Measurements from ENCODE around the gene BIN1. TPM values are rescaled to one million over a fixed set of nuclear protein-coding genes. Genes with fewer than 3 reads are reported as not detected.

The BIN1 gene
- total RNA-seq, 1 donor from 2014 or later, result 50.2 TPM

- no peak overlapping the region for H3K4me3 ChIP-seq (ENCODE audit: insufficient read depth, low read depth, low read length)
- no peaks in the 10 kb centered on the region for H3K4me1 Mint-ChIP-seq (ENCODE audit: low read depth, unreplicated experiment)
- H3K79me2 ChIP-seq (ENCODE audit: insufficient read depth, low read length), result no peaks in the 10 kb centered on the region
- no peak overlapping the region for H3K27ac Mint-ChIP-seq (ENCODE audit: unreplicated experiment)
- no peaks in the 10 kb centered on the region for H4K20me1 ChIP-seq (ENCODE audit: insufficient read depth, low read length)
- H3K36me3 Mint-ChIP-seq (ENCODE audit: low read depth, unreplicated experiment), result peaks cover 8% of the 10 kb centered on the region
- H3K9me3 Mint-ChIP-seq (ENCODE audit: unreplicated experiment), result no peaks in the 10 kb centered on the region
- H3K36me3 ChIP-seq (ENCODE audit: insufficient read depth, low read length), result no peaks in the 10 kb centered on the region
- no peak overlapping the region for H3K27ac ChIP-seq (ENCODE audit: low read depth, low read length)
- no peaks in the 10 kb centered on the region for H3K27me3 Mint-ChIP-seq (ENCODE audit: low read depth, unreplicated experiment)
- H3K27me3 ChIP-seq (ENCODE audit: insufficient read depth, low read length), result no peaks in the 10 kb centered on the region
- no peaks in the 10 kb centered on the region for H3K4me1 ChIP-seq (ENCODE audit: insufficient read depth, low read length)
- TF ChIP-seq CTCF (IDR thresholded peaks at IDR 0.05; ENCODE audit: insufficient read depth, low read depth, low read length) (no peak), EZH2 (IDR thresholded peaks at IDR 0.05; ENCODE audit: insufficient read depth, low read length) (no peak)
- FAIRE-seq (no peak), DNase-seq (ENCODE audit: low read depth) (no peak)
- H3K4me2 ChIP-seq (ENCODE audit: low read length), result no peak overlapping the region
- H3K9me3 ChIP-seq (ENCODE audit: insufficient read depth, low read depth, low read length), result no peaks in the 10 kb centered on the region
- no peak overlapping the region for H2AFZ ChIP-seq (ENCODE audit: low read depth, low read length)
- H3K9ac ChIP-seq (ENCODE audit: low read length), result no peak overlapping the region
- H3K4me3 Mint-ChIP-seq (ENCODE audit: unreplicated experiment), result no peak overlapping the region
Observed at GRCh38 chr2:127051116-127052056, 55.6 kb downstream of the BIN1 start.

- Histone ChIP-seq H3K4me2 (ENCODE audit: low read length) (no peak overlapping the region), H3K79me2 (ENCODE audit: insufficient read depth, low read length) (no peaks in the 10 kb centered on the region), H3K9me3 (ENCODE audit: insufficient read depth, low read depth, low read length) (no peaks in the 10 kb centered on the region), H3K4me1 (ENCODE audit: insufficient read depth, low read length) (no peaks in the 10 kb centered on the region), H3K4me3 (ENCODE audit: insufficient read depth, low read depth, low read length) (no peak overlapping the region), H3K27me3 (ENCODE audit: insufficient read depth, low read length) (no peaks in the 10 kb centered on the region), H3K9ac (ENCODE audit: low read length) (no peak overlapping the region), H2AFZ (ENCODE audit: low read depth, low read length) (no peak overlapping the region), H4K20me1 (ENCODE audit: insufficient read depth, low read length) (no peaks in the 10 kb centered on the region), H3K27ac (ENCODE audit: low read depth, low read length) (no peak overlapping the region), H3K36me3 (ENCODE audit: insufficient read depth, low read length) (no peaks in the 10 kb centered on the region)
- DNase-seq (ENCODE audit: low read depth), result no peak
- no peaks in the 10 kb centered on the region for H3K4me1 Mint-ChIP-seq (ENCODE audit: low read depth, unreplicated experiment)
- FAIRE-seq, result no peak
- no peak overlapping the region for H3K4me3 Mint-ChIP-seq (ENCODE audit: unreplicated experiment)
- peaks cover 5% of the 10 kb centered on the region for H3K36me3 Mint-ChIP-seq (ENCODE audit: low read depth, unreplicated experiment)
- TF ChIP-seq EZH2 (IDR thresholded peaks at IDR 0.05; ENCODE audit: insufficient read depth, low read length) (no peak), CTCF (IDR thresholded peaks at IDR 0.05; ENCODE audit: insufficient read depth, low read depth, low read length) (no peak)
- H3K27ac Mint-ChIP-seq (ENCODE audit: unreplicated experiment), result no peak overlapping the region
- H3K27me3 Mint-ChIP-seq (ENCODE audit: low read depth, unreplicated experiment), result no peaks in the 10 kb centered on the region
- H3K9me3 Mint-ChIP-seq (ENCODE audit: unreplicated experiment), result no peaks in the 10 kb centered on the region
Observed at GRCh38 chr2:127050803-127051115, 56.2 kb downstream of the BIN1 start.

Data from astrocyte (in vitro differentiated cells and primary cell).